Measurements from ENCODE around the gene COPS9.

DNA sequence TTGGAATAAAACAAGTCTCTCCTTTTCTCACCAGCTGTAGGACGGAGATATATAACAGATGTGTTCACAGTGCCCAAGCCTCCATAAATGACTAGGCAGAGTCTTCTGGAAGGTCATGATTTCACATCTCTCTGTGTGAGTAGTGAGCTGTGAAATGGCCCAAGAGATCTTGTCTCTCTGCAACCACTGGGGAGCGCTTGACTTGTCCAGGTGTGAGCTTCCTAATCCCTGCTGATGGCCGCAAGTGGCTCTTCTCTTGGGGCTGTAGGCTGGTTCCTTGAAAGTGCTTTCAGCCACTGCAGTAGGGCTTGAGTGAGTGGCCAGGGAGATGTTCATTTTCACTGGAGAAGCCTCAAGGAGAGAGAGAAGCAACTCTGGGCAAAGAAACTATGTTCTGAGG is 42.5 kb upstream of the COPS9 start:
- TF ChIP-seq CTCF (IDR thresholded peaks at IDR 0.05) (no peak), POLR2A (IDR thresholded peaks at IDR 0.05) (no peak)

Measured in body of pancreas (tissue), 4 donors.